Mucosa of stomach (tissue), 1 donor: ENCODE data around the gene FMR1.

ENCODE experiments used
- H3K27me3 ChIP-seq: one replicate; pipeline ENCODE4 v1.7.0; 2013; ENCODE audit warnings: mild to moderate bottlenecking, low read length; ENCODE audit not compliant: control insufficient read depth, insufficient read depth
- H3K36me3 ChIP-seq: one replicate; pipeline ENCODE4 v1.7.0; 2013; ENCODE audit warnings: low read length; ENCODE audit not compliant: control insufficient read depth, insufficient read depth
- H3K4me1 ChIP-seq: one replicate; pipeline ENCODE4 v1.7.0; 2013; ENCODE audit warnings: mild to moderate bottlenecking, low read length; ENCODE audit not compliant: control insufficient read depth, insufficient read depth
- H3K4me3 ChIP-seq: one replicate; pipeline ENCODE4 v1.7.0; 2013; ENCODE audit warnings: low read length
- H3K9ac ChIP-seq: one replicate; pipeline ENCODE4 v1.7.0; 2013; ENCODE audit warnings: mild to moderate bottlenecking, low read length, moderate library complexity
- H3K9me3 ChIP-seq: one replicate; pipeline ENCODE4 v1.7.0; 2013; ENCODE audit warnings: mild to moderate bottlenecking, low read length, moderate library complexity; ENCODE audit not compliant: control insufficient read depth
- donor health status: Pancreatic carcinoma.

The FMR1 gene

GRCh38 chrX:147899379-147900114 lies 12.2 kb upstream of the FMR1 start:
- no peaks in the 10 kb centered on the region for H3K4me1 ChIP-seq
- no peaks in the 10 kb centered on the region for H3K36me3 ChIP-seq
- H3K27me3 ChIP-seq = no peaks in the 10 kb centered on the region
- H3K4me3 ChIP-seq = no peak overlapping the region
- no peaks in the 10 kb centered on the region for H3K9me3 ChIP-seq
- no peak overlapping the region for H3K9ac ChIP-seq

GRCh38 chrX:147900349-147900748 lies 11.4 kb upstream of the FMR1 start:
- Histone ChIP-seq H3K9ac (no peak overlapping the region), H3K4me1 (no peaks in the 10 kb centered on the region), H3K27me3 (no peaks in the 10 kb centered on the region), H3K9me3 (no peaks in the 10 kb centered on the region), H3K4me3 (no peak overlapping the region), H3K36me3 (no peaks in the 10 kb centered on the region)

DNA sequence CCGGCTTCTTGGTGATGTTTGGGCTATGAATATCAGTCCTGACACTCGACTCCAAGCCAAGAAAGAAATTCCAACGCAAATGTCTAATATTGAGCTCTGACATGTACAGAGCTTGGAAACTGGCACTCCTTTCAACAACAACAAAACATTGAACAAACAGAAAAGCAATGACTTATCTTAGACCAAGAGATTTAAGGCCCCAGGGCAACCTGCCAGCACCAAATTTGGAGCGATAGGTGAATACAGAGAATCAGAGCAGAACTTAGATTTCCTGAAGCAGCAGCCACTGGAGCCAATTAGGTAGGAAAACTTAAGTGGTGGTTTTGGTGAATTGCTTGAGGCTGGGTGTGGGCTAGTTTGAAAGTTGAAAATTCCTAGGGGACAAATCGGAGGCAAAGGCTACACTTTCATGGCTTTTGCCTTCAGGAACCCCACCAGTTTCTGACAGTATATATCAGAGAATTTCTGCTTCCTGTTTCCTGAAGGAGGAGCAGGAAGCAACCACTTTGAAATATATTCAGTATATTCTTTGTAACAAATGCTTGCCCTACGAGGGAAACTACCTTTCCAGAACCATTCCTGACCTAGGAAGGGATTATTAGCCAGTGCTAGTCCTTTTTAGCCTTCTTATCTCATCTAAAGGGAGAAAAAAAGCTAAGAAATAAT lies 10.1 kb upstream of the FMR1 start:
- no peak overlapping the region for H3K4me3 ChIP-seq
- no peaks in the 10 kb centered on the region for H3K36me3 ChIP-seq
- H3K9ac ChIP-seq = no peak overlapping the region

DNA sequence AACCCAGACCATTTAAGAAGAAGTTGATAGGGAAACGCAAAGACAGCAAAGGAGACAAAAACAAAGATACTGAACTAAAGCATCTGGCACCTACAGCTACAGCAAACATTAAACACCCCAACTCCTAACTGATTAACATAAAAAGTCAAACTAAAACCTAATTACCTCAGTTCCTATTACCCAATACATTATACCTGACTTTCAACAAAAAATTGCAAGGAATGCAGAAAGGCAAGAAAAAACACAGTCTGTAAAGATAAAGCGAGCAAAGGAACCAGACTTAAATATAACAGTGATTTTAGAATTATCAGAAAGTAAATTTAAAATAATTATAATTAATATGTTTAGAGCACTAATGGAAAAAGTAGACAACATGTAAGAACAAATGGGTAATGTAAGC lies 9.4 kb upstream of the FMR1 start:
- Histone ChIP-seq H3K9me3 (no peaks in the 10 kb centered on the region), H3K4me3 (no peak overlapping the region), H3K4me1 (no peaks in the 10 kb centered on the region), H3K27me3 (no peaks in the 10 kb centered on the region), H3K36me3 (no peaks in the 10 kb centered on the region), H3K9ac (no peak overlapping the region)

More for the DNA sequence above, 10.1 kb upstream of the FMR1 start:
- H3K9me3 ChIP-seq = no peaks in the 10 kb centered on the region
- no peaks in the 10 kb centered on the region for H3K27me3 ChIP-seq
- H3K4me1 ChIP-seq = no peaks in the 10 kb centered on the region

DNA sequence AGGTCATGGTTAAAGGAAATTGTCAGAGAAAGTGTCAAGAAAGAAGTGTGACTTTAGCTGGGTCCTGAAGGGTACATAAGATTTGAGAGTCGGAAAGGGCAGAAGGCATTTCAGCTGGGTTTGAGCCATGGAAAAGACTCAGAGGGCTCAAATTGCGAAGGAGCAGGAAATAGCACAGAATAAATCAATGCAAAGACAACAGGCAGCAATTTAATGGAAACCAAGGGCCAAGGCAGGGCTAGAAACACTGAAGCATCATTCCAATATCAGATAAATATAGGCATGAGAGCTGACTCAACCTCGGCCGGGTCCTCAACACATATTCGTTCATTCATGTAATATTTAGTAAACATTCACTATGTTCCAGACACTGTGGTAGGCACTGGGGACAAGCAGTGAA lies 3.6 kb upstream of the FMR1 start:
- no peaks in the 10 kb centered on the region for H3K36me3 ChIP-seq
- H3K9ac ChIP-seq = no peak overlapping the region
- H3K9me3 ChIP-seq = no peaks in the 10 kb centered on the region
- peaks cover 6% of the 10 kb centered on the region for H3K4me1 ChIP-seq
- no peaks in the 10 kb centered on the region for H3K27me3 ChIP-seq
- H3K4me3 ChIP-seq = no peak overlapping the region

DNA sequence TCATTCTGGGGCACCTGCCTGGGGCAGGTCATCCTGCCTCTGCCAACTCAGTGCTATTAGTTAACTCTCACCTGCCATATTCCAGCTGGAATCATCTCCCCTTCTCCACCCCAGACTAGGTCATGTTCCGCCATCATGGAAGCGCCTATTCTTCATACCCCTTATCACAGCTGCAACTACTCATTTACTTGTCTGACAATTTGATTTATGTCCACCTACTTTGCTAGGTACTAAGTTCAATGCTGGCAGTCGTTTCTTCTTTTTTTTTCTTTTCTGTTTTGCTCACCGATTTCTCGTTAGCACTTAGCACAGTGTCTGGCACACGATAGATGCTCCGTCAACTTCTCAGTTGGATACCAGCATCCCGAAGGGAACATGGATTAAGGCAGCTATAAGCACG lies 1.1 kb upstream of the FMR1 start:
- peaks cover 6% of the 10 kb centered on the region for H3K4me1 ChIP-seq
- no peaks in the 10 kb centered on the region for H3K36me3 ChIP-seq
- no peak overlapping the region for H3K4me3 ChIP-seq
- H3K9ac ChIP-seq = no peak overlapping the region
- no peaks in the 10 kb centered on the region for H3K27me3 ChIP-seq
- no peaks in the 10 kb centered on the region for H3K9me3 ChIP-seq

GRCh38 chrX:147912093-147912801 lies 528 bp downstream of the FMR1 start:
- no peaks in the 10 kb centered on the region for H3K9me3 ChIP-seq
- H3K36me3 ChIP-seq = no peaks in the 10 kb centered on the region
- no peaks in the 10 kb centered on the region for H3K27me3 ChIP-seq
- peak overlapping the region; percentile 89 for H3K9ac ChIP-seq
- H3K4me1 ChIP-seq = peaks cover 6% of the 10 kb centered on the region
- H3K4me3 ChIP-seq = peak overlapping the region; percentile 41

- Histone ChIP-seq H3K36me3 (no peaks in the 10 kb centered on the region), H3K9ac (no peak overlapping the region), H3K9me3 (no peaks in the 10 kb centered on the region), H3K4me3 (no peak overlapping the region), H3K27me3 (no peaks in the 10 kb centered on the region), H3K4me1 (peaks cover 6% of the 10 kb centered on the region)
Measured at GRCh38 chrX:147913570-147913969, 1.9 kb downstream of the FMR1 start.

GRCh38 chrX:147914591-147914990 lies 2.9 kb downstream of the FMR1 start:
- H3K4me3 ChIP-seq = no peak overlapping the region
- H3K9ac ChIP-seq = no peak overlapping the region
- peaks cover 6% of the 10 kb centered on the region for H3K4me1 ChIP-seq
- H3K36me3 ChIP-seq = no peaks in the 10 kb centered on the region
- H3K9me3 ChIP-seq = no peaks in the 10 kb centered on the region
- H3K27me3 ChIP-seq = no peaks in the 10 kb centered on the region

GRCh38 chrX:147916375-147916968 lies 4.8 kb downstream of the FMR1 start:
- H3K9me3 ChIP-seq = no peaks in the 10 kb centered on the region
- H3K4me1 ChIP-seq = no peaks in the 10 kb centered on the region
- no peak overlapping the region for H3K4me3 ChIP-seq
- H3K27me3 ChIP-seq = no peaks in the 10 kb centered on the region
- no peak overlapping the region for H3K9ac ChIP-seq
- H3K36me3 ChIP-seq = no peaks in the 10 kb centered on the region

DNA sequence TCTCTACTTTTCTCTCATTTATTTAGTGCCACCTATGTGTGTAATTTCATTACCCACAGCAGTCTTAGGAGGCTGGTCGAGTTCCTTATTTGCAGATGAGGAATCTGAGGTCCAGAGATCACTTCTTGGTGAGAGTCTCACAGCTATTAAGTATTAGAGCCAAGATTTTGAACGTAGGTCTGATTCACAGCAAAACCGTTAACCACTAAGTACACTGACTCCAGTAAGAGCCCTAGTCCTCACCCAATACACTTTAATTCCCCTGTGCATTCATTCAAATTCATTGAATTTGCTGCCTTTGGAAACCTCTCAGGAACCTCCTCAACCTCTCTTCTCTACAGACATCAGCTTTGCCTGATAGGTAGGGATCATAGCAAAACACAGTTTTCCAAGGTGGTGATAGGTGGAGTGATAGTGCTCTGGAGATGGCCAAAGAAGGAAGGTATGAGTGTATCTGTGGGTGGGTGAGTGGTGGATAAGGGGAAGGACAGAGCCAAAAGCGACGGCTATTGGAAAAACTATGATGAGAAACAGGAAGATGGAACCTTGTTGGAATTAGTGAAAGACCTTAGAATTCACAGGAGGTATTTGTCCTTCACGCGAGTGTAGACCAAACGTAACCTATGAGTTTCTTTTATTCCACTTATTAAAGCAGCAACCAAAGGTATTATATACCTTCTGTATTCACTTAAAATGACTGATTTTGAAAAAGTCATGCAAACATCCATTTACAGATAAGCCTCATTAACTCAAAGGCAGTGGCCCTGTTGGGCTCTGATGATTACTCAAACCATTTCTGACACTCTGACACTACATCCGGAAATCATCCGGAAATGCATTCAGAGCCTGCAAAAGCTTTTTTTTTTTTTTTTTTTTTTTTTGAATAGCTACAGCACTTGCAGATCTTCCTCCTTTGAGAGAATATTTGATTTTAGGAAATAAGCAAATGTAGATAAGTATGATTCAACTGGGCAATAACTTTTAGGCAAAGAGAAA lies 6.3 kb downstream of the FMR1 start:
- Histone ChIP-seq H3K4me1 (no peaks in the 10 kb centered on the region), H3K27me3 (no peaks in the 10 kb centered on the region), H3K9ac (no peak overlapping the region), H3K9me3 (no peaks in the 10 kb centered on the region), H3K36me3 (no peaks in the 10 kb centered on the region), H3K4me3 (no peak overlapping the region)
